GM19455 (cell line): ENCODE results near the gene LHPP.
A peak's percentile ranks its signal among the peaks of the same experiment; 100 is the strongest.

Source experiments
- ATAC-seq: cut with Tn5 transposase; IDR thresholded peaks from one replicate; pipeline ENCODE4 v1.9.1; 2021; ENCODE audit not compliant: unreplicated experiment

Gene LHPP

DNA sequence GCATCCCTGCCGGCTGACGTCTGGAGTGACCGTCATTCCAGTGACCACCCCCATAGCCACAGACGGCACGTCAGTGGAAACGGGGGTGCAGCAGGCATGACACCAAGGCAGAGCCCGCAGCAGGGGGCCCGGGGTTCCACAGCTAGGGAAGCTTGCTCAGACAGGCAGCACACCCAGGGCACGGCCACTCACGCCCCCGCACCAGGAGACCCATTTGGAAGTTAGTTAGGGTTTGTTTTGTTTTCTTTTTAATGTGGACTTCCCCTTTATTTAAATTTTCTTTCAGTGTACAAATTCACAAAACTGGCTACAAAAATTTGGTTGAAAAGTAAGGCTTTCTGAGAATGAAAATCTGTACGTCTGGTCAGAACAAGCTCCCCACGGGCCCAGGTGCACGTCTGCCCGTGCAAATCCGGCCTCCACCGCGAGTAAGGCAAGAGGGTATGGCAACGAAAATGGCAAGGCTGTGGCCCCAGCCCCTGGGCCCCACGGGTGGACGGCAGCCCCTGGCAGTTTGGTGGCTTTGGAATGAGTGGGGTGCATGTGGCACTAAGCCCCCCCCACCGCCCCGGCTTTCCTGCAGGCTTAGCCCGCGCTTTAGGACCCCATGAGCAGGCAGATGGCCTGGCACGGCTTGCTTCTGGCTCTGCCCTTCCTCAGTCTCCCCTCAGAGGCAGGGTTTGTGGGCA, 158.3 kb downstream of the LHPP start:
- ATAC-seq = peak; percentile 57

DNA sequence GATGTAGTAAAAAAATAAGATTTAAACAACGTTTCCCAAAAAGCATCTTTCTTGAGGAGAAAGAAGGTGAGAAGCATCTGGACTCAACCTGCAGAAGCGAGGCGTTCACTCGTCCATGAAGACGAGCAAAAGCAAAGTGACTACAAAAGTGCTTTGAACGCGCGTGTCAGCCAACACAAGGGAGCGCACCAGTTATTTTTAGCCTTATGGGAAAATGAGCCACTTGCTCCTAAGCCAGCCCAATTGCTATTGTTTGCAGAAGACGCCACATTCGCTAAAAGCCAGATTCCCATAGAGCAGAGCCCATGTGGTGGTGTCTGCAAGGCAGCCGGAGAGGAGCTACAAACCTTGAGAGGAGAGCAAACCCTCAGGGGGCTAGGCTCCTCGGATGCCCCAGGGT, 160.0 kb downstream of the LHPP start:
- no peak for ATAC-seq

DNA sequence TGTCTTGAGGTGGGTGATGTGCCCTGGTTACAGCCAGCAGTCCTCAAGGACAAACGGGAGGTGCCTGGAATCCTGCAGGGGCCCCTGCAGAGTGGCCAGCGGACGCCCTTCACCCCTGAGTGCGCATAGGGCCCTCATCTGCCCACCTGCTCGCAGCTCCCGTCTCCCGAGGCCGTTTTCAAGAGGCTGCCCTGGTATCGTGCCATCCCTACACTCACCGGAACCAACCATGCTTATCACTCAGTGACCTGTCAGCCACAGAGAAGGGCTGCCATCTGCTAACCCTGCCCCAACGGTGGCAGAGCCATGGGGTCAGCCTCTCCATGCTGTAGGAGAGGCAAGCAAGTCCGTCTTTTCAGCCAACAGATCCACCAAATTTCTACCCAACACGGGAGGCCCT, 160.5 kb downstream of the LHPP start:
- no peak for ATAC-seq

DNA sequence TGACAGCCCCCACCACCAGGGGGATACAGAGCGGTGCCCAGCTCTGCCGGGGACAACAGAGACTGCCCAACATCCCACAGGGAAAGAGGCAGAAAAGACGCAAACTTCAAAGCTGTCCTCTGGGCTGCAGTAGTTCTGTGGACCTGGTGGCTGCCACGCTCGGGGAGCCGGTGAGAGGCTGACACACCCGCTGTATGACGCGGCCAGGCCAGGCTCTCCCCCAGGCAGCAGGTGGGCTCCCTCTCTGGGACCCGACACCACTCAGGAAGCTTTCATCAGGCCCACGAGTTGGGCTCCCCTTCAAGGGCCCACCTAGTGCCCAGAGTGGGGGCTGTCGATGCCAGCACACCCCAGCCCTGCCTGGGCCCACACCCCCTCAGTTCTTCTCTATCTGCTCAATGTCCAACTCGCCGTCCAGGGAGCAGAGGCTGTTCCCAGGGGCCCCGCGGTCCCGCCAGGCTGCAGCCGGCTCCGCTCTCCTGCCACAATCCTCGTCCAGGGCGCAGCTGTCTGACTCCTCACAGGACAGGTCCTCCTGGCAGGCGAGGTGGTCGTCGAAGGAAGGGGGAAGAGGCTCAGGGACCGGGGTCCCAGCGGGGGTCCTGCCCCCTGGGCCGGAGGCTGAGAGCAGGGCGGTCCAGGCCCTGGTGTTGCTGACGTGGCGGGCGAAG, 161.4 kb downstream of the LHPP start:
- ATAC-seq = no peak

DNA sequence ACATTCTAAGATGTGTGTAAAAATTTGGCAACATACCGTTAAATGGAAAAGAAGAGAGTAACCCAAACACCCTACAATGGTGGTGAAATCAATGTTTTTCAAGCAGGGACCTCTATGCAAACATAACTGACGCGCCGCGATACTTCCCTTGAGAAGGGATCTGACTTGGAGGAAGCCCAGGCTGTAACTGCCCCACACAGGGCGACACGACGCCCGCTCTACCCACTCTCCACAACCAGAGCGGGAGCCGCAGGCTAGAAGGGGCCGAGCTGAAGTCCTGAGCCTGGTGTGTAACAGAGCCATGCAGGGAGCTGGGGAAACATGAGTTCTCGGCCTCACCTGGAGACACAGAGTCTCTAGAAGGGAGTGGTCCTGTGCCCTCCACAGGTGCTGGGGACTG, 162.4 kb downstream of the LHPP start:
- ATAC-seq = no peak

DNA sequence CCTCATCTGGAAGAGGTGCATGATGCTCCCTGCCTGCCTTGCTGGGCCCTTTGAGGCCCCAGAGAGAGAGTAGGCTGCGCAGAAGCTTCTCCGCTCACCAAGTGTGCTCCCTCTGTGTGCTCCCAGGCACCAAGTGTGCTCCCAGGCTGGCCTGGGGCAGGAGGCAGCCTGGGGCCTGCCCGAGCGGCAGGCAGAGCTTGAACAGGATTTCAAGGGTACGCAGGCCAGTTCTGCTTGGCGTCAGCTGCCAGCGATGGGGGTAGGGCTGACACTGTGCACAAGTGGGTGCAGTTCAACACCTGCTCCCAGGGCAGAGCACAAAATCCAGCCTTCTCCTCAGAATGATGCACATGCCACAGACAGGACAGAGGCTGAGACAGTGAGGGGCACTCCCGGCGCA, 162.8 kb downstream of the LHPP start:
- no peak for ATAC-seq

DNA sequence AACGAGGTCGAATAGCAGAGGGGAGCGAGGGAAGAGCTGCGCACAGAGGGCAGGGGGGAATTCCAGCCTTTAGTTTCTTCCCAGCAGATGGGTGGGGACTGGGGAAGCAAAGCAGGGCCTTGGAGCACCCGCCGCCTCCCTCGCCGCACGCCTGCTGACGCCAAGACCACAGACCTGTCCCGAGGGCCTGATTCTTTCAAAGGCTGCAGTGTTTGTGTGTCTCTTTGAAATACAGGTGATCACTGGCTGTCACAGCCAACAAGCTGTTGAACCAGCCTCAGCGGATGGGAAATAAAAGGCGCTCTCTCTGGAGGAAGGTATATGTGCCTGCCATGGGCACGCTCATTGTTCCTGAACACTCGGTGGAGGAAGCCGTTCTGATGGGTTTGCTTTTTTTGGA, 163.3 kb downstream of the LHPP start:
- ATAC-seq = no peak

DNA sequence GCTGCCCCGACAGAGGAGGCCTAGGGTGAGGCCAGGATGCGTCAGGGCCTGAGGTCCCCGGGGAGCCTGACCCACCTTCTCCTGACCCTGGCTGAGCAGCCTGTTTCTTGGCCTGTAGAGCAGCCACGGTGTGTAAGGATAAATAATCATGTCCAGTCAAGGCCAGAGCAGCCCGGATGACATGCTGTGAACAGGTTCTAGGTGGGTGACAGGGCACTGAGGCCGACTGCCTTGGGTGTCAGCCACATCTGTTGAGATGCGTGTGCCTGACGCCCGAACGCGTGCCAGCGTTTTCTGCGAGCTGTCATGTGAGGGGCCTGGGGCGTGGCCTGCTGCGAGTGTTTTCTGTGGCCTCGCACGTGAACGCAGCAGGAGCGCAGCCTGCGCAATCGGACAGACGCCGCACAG, 164.2 kb downstream of the LHPP start:
- no peak for ATAC-seq

DNA sequence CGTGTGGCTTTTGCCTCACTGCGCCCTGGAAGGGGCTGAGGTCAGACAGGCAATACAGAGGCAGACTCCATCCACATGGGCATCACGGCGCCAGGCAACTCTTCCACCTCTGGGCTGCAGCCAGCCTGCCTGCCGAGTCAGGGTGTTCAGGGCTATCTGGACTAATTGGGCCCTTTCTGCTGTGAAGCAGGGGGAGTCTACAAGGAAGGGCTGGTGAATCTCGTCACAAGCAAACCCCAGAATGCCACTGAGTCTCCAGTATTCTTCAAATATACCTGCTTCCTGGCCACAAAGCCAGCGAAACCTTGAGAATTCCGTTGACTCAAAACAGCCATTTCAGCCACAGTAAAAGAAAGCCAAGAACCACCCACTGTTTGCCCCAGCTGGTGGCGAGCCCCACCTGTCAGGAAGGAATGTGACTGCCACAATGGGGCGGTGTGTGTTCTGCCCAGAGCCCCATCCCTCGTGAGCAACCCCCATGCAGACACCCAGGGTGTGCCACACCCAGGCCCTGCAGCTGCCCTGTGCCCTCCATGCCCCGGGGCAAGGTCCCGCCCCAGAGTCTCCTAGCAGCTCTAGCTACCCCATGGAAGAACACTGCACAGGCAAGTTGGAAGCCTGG, 165.2 kb downstream of the LHPP start:
- no peak for ATAC-seq

DNA sequence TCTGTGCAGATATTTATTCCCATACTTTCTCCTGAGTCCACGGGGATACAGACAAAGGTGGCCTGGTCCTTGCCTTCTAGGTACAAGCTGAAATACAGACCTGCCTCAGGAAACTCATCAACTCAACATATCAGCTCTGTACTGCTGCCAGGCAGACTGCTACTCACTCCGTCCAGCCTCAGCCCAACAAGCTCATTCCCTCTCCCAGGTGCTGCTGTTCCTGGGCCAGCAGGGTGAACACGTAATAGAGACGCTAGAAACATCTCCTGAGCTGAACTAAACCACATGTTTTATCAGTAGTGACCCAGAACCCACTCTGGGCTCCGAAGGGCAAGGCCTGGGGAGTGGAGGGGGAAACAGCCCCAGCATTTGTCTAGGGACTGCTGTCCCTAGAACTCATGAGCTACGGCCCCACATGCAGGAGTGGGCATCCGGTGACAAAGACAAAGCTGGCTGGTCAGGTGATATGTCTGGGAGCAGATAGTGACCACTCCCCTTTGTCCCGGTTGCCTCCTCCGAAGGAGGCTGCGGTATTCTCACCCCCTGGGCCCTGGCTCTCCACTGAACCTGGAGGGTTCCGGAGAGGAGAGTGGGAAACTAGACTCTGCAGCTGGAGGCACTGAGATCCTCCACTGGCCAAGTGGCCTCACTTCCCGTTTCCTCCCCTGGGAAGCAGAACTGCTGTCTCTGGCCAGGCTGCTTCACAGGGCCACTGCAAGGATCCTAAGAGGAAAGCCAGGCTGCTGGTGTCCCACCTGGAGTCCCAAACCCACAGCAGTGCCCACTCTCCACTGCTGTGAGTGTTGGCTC, 166.4 kb downstream of the LHPP start:
- ATAC-seq = no peak

DNA sequence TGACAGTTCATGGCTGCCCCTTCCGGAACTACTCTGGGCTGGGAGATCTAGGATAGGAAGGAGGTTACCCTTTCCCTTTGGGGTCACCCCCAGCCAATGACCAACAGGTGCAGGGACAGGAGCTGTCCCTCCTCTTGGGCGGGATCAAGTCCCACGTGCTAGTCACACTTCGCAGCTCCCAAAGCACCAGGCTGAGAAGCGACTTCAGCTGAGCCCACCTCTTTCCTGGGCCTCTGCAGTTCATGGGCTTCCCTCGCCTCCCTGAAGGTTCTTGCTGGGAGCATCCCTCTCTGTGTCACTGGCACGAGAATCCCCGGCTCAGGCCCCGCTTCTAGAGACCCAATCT, 167.0 kb downstream of the LHPP start:
- no peak for ATAC-seq

DNA sequence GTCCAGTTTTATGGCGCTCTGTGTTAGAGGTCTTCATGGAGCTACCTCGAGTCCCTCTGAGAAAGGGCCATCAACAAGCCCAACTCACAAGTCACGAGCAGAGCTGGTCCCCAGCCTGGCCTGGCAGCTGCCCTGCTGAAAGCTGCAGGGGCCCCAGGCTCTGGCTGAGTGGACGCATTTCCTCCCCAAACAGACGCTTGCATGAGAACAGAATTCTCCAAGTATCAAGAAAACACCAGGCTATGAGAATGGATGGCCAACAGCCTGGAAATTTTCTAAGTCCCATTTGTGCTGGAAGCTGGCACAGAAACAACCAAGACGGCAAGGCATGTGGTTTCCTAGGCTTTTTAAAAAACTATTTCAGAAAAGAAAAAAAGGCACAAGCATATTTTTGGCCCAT, 167.8 kb downstream of the LHPP start:
- no peak for ATAC-seq

DNA sequence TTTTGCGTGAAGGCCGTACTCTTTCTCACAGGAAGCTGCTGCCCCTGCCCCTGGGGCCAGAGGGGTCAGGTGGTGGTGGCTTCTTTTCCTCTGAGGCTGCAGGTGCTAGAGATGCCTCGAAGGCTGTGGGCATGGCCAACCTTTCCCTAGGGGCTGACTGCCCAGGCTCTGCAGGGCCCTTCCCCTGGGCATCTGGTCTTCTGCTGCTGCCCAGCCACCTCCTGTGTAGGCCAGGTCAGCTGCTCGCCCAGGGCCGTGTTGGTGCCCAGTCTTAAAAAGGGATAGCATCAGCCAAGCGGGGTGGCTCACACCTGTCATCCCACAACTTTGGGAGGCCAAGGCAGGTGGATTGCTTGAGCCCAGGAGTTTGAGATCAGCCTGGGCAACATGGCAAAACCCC, 168.2 kb downstream of the LHPP start:
- no peak for ATAC-seq

DNA sequence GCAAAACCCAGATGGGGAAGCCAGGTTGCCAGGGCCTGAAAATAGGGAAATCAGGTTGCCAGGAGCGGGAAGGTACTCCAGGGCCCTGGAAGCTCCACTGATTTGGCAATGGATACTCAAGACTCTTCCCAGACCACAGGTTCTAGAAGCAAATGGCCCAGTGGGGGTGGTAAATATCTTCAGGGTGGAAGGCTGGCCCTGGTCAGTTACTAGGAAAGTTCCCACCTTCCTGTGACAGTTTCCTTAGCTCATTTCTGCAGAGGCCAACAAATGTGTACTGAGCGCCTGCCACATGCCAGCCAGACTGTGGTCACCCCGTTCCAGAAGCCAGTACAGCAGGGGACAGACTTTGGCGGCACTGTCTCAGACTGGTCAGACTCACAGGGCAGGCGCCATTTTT, 168.9 kb downstream of the LHPP start:
- ATAC-seq = no peak

DNA sequence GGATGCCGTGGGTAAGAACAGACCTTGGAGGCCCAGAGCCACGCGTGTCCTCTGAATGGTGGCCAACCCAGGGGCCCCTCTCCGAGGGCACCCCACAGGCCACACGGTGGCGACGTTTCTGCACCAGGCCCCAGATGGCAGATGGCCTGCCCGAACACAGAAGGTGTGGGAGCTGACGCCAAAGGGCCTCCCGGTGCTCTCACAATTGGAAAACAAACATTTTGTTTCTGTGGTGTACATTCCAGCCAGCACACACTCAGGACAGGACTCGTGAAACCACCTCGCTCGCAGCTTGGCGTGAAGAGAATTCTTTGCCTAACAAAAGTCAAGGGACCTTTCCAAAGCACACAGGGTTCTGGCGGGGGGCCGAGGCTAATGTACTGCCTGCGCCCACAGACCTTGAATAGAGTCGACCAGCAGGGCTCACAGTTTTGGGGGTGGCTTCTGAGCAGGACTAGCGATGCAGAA, 170.5 kb downstream of the LHPP start:
- no peak for ATAC-seq

DNA sequence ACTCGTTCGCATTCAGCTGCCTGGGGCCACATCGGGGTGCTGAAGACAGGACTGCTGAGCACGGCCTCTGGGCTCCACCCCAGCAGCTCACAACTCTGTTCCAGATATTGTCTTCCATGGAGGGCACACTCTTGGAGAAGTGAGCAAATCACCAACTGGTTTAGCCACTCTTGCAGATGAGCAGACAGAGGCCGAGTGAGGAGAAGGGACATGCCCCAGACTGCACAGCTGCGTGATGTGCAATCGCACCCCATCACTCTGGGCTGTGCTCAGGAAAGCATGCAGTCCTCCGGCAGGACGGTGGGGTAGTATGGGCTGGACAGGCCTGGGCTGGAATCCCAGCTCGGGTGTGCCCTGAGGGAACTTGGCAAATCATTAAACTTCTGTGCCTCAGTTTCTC, 170.9 kb downstream of the LHPP start:
- ATAC-seq = no peak

DNA sequence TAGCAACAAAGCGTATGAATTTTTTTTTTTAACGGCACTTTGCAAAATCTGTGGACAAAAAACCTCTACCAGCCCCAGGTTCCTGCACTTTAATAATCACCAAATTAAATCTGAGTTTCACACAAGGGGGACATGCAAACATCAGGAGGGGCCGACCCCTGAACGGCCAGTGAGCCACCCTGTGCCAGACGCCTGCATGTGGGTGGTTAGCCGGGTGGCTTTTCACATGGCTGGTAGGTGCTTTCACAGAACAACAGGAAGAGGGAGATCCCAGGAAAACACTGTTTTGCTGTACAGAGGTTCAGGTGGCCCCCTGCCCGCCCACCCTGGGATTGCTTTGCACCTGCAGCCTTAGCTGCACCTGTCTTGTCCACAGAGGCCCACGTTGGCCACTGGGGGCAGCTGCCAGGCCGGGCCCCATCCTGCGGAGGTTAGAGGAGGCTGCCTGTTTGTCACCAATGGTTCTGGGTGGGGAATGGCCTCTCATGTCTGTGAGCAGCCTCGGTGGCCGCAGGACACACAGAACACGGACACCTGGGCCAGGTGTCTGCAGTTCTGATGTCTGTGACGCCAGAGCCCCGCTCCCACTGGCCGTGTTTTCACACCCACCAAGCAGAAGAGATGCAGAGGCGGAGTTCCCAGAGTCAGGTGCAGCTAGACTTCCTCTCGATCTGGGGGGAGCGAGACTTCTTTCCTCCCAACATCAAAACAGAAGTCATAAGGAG, 174.8 kb downstream of the LHPP start:
- no peak for ATAC-seq

DNA sequence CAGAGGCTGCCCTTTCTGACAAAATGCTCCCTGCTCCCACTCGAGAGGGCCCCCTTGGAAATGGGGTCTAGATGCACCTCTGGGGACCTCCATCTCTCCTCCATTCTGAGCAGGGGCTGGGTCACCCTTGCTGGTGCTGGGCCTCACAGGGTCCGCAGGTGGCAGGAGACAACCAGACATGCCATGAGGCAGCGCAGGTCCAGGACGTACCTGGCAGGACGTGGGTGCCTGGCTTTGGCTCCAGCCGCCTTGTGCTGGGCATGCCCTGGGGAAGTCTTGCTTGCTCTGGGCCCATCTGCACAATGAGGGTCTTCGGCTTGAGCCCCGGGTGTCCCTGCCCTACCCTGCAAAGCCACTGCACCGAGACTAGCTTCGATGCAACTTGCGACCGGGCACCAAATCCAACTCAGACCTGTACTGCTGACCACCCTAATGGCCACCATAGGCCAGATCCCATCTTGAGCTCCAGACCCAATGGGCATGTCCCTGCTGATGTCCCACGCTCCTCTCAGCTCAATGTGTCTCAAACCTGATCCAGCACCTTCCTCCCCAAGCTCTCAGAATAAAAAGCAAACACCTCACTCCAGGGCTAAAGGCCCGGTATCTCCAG, 175.6 kb downstream of the LHPP start:
- no peak for ATAC-seq

DNA sequence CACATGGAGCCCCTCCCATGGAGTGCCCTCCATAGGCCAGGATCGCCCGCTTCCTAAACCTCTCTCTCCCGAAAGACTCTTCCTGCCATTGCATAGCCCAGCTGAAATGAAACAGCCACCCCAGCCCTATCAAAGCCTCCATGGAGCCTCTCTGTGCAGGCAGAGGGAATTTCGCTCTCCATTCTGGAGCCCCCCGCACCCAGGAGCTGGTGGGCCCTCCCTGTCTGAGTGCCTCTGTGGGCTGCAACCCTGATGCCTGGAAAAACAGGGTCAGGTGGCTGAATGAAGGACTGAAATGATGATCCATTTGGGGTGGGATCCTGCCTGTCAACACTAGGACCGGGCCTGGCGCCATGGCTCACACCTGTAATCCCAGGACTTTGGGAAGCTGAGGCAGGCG, 176.1 kb downstream of the LHPP start:
- ATAC-seq = no peak

DNA sequence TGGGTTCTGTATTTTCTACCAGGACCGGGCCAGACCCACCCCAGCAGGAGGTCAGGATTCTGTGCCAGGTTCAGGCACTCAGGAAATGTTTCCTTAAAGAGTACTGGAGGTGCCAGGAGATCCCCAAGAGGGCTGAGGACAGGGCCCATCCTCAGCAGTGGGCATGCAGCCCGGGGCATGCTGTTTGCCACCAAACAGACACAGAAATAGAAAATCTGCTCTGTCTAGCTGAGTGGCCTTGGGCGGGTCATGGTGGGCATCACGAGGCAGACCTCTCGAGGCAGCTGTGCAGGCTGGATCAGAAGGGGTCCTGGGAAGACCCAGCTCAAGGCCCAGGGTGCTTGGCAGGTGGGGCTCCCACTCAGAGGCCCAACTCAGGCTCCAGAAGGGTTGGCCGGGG, 177.6 kb downstream of the LHPP start:
- ATAC-seq = no peak

DNA sequence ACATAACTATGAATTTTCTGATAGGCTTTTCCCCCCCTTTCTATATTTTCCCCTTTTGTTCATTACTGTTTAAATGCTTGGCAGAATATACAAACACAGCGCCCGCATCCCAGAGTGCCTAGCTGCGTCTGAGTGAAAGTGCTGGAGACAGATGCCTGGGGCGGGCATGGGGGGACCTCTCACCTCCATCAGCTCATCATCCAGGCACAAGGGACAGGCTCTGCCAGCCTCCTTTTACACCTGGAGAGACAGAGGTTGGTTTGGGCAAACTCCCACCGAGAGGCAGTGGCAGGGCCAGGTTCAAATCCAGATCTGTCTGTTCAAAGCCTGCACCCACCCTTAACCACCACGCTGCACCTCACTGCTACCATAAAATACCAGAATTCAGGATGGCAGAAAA, 178.0 kb downstream of the LHPP start:
- no peak for ATAC-seq
